C4-2B (cell line): ENCODE results near the gene SAMD13.

ENCODE experiments used
- ZFX ChIP-seq: fragments of 450-650 bp; IDR thresholded peaks from 2 replicates; pipeline ENCODE4 v1.6.1; 2017
- TF ChIP-seq, protein P1 (sequence below): fragments of 450-650 bp; conservative IDR thresholded peaks from 2 replicates; pipeline ENCODE4 v1.5.1; 2017; ENCODE audit warnings: mild to moderate bottlenecking

DNA sequence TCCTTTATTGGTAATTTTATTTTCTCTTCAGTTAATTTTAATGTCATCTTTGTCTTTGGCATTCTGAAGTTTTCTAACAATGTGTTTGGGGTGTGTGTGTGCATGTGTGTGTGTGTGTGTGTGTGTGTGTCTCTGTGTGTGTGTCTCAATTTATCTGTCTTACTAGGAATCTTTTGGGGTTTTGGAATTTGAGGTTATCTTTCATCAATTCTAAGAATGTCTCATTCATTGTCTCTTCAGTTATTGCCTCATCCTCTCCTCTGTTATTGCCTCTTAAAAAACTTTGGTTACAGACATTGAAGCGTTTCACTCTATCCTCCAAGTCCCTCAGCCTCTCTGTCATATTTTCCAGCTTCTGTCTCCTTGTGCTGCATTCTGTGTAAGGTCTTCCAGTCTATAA, 18.1 kb upstream of the SAMD13 start:
- TF ChIP-seq, protein P1, sequence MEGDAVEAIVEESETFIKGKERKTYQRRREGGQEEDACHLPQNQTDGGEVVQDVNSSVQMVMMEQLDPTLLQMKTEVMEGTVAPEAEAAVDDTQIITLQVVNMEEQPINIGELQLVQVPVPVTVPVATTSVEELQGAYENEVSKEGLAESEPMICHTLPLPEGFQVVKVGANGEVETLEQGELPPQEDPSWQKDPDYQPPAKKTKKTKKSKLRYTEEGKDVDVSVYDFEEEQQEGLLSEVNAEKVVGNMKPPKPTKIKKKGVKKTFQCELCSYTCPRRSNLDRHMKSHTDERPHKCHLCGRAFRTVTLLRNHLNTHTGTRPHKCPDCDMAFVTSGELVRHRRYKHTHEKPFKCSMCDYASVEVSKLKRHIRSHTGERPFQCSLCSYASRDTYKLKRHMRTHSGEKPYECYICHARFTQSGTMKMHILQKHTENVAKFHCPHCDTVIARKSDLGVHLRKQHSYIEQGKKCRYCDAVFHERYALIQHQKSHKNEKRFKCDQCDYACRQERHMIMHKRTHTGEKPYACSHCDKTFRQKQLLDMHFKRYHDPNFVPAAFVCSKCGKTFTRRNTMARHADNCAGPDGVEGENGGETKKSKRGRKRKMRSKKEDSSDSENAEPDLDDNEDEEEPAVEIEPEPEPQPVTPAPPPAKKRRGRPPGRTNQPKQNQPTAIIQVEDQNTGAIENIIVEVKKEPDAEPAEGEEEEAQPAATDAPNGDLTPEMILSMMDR: no peak
- no peak for TF ChIP-seq ZFX
